Esophagus muscularis mucosa (tissue), 3 donors: Measurements from ENCODE around the gene TBC1D22A.
"Not testable (repeated sequence)": the region's sequence is repeated elsewhere in the genome, so short reads cannot be mapped to it uniquely, and the experiment has no call there.

ENCODE experiments used
- POLR2A ChIP-seq: fragments of 450-650 bp; IDR thresholded peaks from one replicate; pipeline ENCODE4 v1.6.1; 2017; ENCODE audit warnings: antibody characterized with exemption, moderate library complexity, mild to moderate bottlenecking, low read depth
- TF ChIP-seq, protein P1 (sequence below), 3 experiments: fragments of 200-600 bp in 2 of 3; fragments of 450-650 bp in 1 of 3; sonication (generic) in 2 of 3; IDR thresholded peaks; one replicate each; pipeline ENCODE4 v1.5.1; 2017 to 2019; ENCODE audit warnings: antibody characterized with exemption in 3 of 3, mild to moderate bottlenecking in 2 of 3, moderate library complexity in 1 of 3

DNA sequence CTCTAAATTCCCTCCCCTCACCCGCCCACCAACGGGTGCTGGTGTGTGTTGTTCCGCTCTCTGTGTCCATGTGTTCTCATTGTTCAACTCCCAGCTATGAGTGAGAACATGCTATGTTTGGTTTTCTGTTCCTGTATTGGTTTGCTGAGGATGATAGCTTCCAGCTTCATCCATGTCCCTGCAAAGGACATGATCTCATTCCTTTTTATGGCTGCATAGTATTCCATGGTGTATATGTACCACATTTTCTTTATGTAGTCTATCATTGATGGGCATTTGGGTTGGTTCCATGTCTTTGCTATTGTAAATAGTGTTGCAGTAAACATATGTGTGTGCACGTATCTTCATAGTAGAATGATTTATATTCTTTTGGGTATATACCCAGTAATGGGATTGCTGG, 54.9 kb downstream of the TBC1D22A start:
- TF ChIP-seq, protein P1, sequence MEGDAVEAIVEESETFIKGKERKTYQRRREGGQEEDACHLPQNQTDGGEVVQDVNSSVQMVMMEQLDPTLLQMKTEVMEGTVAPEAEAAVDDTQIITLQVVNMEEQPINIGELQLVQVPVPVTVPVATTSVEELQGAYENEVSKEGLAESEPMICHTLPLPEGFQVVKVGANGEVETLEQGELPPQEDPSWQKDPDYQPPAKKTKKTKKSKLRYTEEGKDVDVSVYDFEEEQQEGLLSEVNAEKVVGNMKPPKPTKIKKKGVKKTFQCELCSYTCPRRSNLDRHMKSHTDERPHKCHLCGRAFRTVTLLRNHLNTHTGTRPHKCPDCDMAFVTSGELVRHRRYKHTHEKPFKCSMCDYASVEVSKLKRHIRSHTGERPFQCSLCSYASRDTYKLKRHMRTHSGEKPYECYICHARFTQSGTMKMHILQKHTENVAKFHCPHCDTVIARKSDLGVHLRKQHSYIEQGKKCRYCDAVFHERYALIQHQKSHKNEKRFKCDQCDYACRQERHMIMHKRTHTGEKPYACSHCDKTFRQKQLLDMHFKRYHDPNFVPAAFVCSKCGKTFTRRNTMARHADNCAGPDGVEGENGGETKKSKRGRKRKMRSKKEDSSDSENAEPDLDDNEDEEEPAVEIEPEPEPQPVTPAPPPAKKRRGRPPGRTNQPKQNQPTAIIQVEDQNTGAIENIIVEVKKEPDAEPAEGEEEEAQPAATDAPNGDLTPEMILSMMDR (IDR thresholded peaks at IDR 0.05), result not testable (repeated sequence)
- TF ChIP-seq POLR2A, result not testable (repeated sequence)
